Ovary (tissue), 9 donors: Measurements from ENCODE around the gene STIP1. TPM values are rescaled to one million over a fixed set of nuclear protein-coding genes. Genes with fewer than 3 reads are reported as not detected.

Experiments used
- DNase-seq, 5 donors: peaks; one replicate each; pipeline ENCODE4 v3.0.0-alpha.2; 2019 to 2020
- H3K27ac ChIP-seq, 2 donors: fragments of 200-600 bp; one replicate each; pipeline versions ENCODE4 v1.5.1 to v1.8.0; 2019 to 2022
- H3K27me3 ChIP-seq: fragments of 200-600 bp; one replicate; pipeline ENCODE4 v1.8.0; 2022
- H3K36me3 ChIP-seq: fragments of 200-600 bp; sonication (generic); one replicate; pipeline ENCODE4 v1.5.1; 2019
- H3K4me1 ChIP-seq: one replicate; pipeline ENCODE4 v1.8.1; 2013; ENCODE audit warnings: mild to moderate bottlenecking, moderate library complexity; ENCODE audit not compliant: insufficient read depth
- H3K4me3 ChIP-seq: fragments of 200-600 bp; sonication (generic); one replicate; pipeline ENCODE4 v1.5.1; 2017
- H3K9me3 ChIP-seq, 2 donors: fragments of 200-600 bp in 1 of 2; sonication (generic) in 1 of 2; one replicate each; pipeline versions ENCODE4 v1.5.1 to v1.8.1; 2013 to 2019; ENCODE audit warnings: mild to moderate bottlenecking in 1 of 2, moderate library complexity in 1 of 2
- EP300 ChIP-seq: sonication (generic); formaldehyde crosslinking; IDR thresholded peaks from one replicate; pipeline ENCODE4 v1.6.1; 2017; ENCODE audit warnings: antibody characterized with exemption
- POLR2A ChIP-seq: fragments of 450-650 bp; IDR thresholded peaks from one replicate; pipeline ENCODE4 v1.6.1; 2017; ENCODE audit warnings: antibody characterized with exemption, mild to moderate bottlenecking, moderate library complexity
- WGBS, 3 donors: extraction: QIAGEN DNeasy Blood & Tissue Kit in 1 of 3; methylation state at CpG; one replicate each; pipeline versions ENCODE4 v1.1.5 to v1.1.7; 2013 to 2017; 5-methylcytosine and 5-hydroxymethylcytosine counted together
- intact Hi-C, 4 donors: fragments of 100-400 bp; cut with DNase I; formaldehyde crosslinking; loops; one replicate each; pipeline versions ENCODE4 v1.11.0 to v1.15.1; 2022 to 2023
- polyA plus RNA-seq, 2 donors: library from polyadenylated mRNA; stranded (reverse); fragments of 200-250 nt in 1 of 2; fragments of 350-450 nt in 1 of 2; fragmentation: Illumina TruSeq in 1 of 2; extraction: RNeasy Lipid Tissue Mini Kit (QIAGEN cat#74804) in 1 of 2; gene quantifications; one replicate each; pipeline ENCODE4 v1.2.3, GENCODE V29; 2013 to 2014
- total RNA-seq, 7 donors: library from RNA; depleted of rRNA in 2 of 7; stranded (reverse); fragments of >200 nt in 2 of 7; fragmentation: NEBNext Ultra II Directional in 3 of 7; extraction: Animal tissue kit (Norgen Biotek cat#: 25700) in 3 of 7; gene quantifications; one replicate each; pipeline versions ENCODE4 v1.1.0 to v1.2.4, GENCODE V29; 2016 to 2023
- TF ChIP-seq, protein P1 (sequence below), 3 donors: fragments of 450-650 bp in 2 of 3; fragments of 200-600 bp in 1 of 3; IDR thresholded peaks; one replicate each; pipeline versions ENCODE4 v1.5.1 to v1.8.0; 2016 to 2022; ENCODE audit warnings: antibody characterized with exemption in 3 of 3, mild to moderate bottlenecking in 1 of 3
- donor health status: DM: no; HTN: no; CAD: no; lungs with moderate emphysema.
- donor health status: DM: no; HTN: no; CAD: no.
- donor health status: Bipolar disorder and iron deficiency.
- donor health status: DM: yes; HTN: yes; CAD: no.
- donor health status: DM: no; HTN: no; CAD: no.
- donor health status: DM: yes; HTN: yes; CAD: no.

Gene STIP1
- total and polyA plus RNA-seq, 9 donors: 48.4 to 238 (median 111) TPM

DNA sequence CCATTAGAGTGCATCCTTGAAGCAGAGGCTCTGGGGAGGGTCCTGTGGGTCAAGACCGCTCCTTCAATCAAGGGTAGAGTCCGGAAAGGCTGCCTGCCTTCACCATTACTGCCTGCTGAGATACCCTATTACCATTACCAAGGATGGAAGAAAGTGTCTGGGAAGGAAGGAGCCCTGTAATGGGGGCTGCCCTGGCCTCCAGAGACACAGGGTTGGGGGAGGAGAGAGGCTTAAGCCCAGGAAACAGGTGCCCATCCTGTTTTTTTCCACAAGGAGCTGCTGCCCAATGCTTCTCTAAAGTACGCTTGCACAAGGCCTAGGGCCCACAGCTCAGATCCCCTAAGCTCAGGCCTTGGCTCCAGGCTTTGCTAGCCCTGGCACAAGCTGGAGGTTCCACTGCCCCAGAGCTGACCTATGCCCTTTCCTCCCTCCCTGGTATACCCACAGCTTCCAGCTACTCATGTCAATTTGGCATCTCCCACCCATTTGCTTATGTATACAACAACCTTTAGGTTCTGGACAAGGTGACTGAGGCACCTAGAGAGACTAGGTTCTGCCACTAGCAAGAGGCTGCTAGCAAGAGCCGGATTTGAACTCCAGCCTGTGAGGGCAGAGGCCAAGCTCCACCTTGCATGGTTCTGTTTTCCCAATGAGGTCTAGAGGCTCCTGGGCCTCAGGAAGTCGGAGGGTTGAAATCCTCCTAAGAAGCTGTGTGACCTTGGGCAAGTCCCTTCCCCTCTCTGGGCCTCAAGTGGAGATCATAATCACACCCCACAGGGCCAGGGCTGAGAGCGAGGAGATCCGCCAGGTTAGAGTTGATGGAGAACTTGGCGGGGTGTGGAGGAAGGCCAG, 63.8 kb downstream of the STIP1 start:
- TF ChIP-seq EP300 (no peak), POLR2A (no peak)
- TF ChIP-seq, protein P1, sequence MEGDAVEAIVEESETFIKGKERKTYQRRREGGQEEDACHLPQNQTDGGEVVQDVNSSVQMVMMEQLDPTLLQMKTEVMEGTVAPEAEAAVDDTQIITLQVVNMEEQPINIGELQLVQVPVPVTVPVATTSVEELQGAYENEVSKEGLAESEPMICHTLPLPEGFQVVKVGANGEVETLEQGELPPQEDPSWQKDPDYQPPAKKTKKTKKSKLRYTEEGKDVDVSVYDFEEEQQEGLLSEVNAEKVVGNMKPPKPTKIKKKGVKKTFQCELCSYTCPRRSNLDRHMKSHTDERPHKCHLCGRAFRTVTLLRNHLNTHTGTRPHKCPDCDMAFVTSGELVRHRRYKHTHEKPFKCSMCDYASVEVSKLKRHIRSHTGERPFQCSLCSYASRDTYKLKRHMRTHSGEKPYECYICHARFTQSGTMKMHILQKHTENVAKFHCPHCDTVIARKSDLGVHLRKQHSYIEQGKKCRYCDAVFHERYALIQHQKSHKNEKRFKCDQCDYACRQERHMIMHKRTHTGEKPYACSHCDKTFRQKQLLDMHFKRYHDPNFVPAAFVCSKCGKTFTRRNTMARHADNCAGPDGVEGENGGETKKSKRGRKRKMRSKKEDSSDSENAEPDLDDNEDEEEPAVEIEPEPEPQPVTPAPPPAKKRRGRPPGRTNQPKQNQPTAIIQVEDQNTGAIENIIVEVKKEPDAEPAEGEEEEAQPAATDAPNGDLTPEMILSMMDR (IDR thresholded peaks at IDR 0.05): no peak
- no peaks in the 10 kb centered on the region for H3K27me3 ChIP-seq
- intact Hi-C loops: loop anchor here in 1 of 4 donors (5.0 kb wide), 1 partner anchor 47 kb away; no protein-coding TSS in a partner anchor
- no peak overlapping the region for H3K27ac ChIP-seq
- H3K9me3 ChIP-seq: no peaks in the 10 kb centered on the region
- no peak overlapping the region for H3K4me3 ChIP-seq
- H3K4me1 ChIP-seq: peaks cover 15% of the 10 kb centered on the region
- H3K36me3 ChIP-seq: no peaks in the 10 kb centered on the region
- WGBS, 3 donors: 84 to 86% (median 85%) methylated on average over 8 of the region's 8 CpGs
- DNase-seq: no peak

DNA sequence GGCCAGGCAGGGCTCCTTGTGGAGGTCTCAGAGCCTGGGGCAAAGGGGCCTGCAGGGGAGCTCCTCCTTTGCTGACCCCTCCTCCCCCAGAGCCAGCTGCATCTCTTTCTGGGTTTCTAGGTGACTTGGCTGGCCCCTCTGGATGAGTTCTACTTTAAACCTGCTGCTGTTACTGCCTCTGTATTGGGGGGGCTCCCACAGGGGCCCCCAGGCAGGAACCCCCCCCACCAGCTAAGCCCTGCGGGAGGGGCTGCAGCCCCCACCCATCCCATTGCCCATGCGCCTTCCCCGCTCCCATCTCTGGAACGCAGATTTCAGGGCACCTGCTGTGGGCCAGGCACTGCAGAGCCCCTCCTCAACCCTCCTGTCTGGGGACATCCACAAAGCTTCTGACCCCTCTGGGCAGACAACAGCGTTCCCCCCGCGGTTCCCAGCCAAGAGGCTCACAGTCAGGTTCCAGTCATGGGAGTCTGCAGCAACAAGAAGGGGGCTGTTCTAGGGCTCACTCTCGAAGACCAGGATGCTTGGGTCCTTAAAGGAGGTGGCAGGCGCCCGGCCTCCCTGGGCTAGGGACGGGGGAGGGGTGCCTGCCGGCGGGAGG, 64.5 kb downstream of the STIP1 start:
- H3K27ac ChIP-seq: peak overlapping the region in 1 of 2 donors; percentile 35
- H3K4me3 ChIP-seq: peak overlapping the region; percentile 64
- DNase-seq: no peak

DNA sequence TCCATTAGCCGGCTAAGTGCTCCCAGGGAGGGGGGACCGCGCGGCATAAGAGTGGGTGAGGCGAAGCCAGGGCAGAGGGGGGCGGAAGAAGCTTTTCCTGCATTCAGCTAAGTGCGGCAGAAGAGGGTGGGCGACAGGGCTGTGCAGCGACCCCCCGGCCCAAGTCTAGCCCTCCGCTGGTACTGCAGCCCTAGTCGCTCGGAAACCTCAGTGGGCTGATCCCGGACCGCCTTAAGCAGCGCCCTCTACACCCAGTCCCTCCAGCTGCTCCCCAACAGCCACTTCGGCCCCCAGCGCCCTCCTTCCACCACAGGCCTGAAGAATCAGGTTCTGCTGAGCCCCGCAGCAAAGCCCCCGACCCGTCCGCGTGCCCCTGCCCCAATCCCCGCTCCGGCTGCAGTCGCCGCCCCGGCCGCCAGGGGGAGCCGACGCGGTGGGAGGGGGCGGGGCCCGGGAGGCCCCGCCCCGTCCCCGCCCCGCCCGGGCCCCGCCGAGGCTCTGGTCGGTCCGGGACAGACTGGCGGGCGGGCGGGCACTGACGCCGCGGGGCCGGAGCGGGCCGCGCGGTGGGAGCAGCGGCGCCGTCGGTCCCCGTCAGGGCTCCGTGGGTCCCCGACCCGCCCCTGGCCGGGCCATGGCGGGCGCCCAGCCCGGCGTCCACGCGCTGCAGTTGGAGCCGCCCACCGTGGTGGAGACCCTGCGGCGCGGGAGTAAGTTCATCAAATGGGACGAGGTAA, 65.2 kb downstream of the STIP1 start, which contains the start of gene PLCB3:
Gene PLCB3 (plus strand): TSS at position 515 of the 737 bp plus-strand sequence. CDS start 120 bp downstream, at position 635.
- TF ChIP-seq POLR2A (peak; percentile 60), EP300 (no peak)
- TF ChIP-seq, protein P1 (IDR thresholded peaks at IDR 0.05): peak; percentile 61 to 91 (median 89)
- 0 to 2% (median 1%) methylated on average over 34 to 75 of the region's 75 CpGs for WGBS, 3 donors
- H3K27ac ChIP-seq: peak within 1 kb of the TSS; percentile 32 to 35
- no peaks in the 10 kb centered on the region for H3K36me3 ChIP-seq
- no peaks in the 10 kb centered on the region for H3K9me3 ChIP-seq
- H3K27me3 ChIP-seq: no peaks in the 10 kb centered on the region
- intact Hi-C loops: loop anchor here in 1 of 4 donors (5.0 kb wide), 1 partner anchor 49 kb away; no protein-coding TSS in a partner anchor
- peak within 1 kb of the TSS; percentile 64 for H3K4me3 ChIP-seq
- DNase-seq: peak in 4 of 5 donors; percentile 70 to 84 (median 78)
- peaks cover 10% of the 10 kb centered on the region for H3K4me1 ChIP-seq

More for the DNA sequence above, 64.5 kb downstream of the STIP1 start:
- 15 to 16% (median 15%) methylated on average over 12 to 13 of the region's 13 CpGs for WGBS, 3 donors
- intact Hi-C loops: loop anchor here in 1 of 4 donors (5.0 kb wide), 1 partner anchor 48 kb away; no protein-coding TSS in a partner anchor
- H3K27me3 ChIP-seq: no peaks in the 10 kb centered on the region
- H3K9me3 ChIP-seq: no peaks in the 10 kb centered on the region
- TF ChIP-seq, protein P1 (IDR thresholded peaks at IDR 0.05): no peak
- TF ChIP-seq POLR2A (no peak), EP300 (no peak)
- H3K4me1 ChIP-seq: peaks cover 15% of the 10 kb centered on the region
- H3K36me3 ChIP-seq: no peaks in the 10 kb centered on the region

DNA sequence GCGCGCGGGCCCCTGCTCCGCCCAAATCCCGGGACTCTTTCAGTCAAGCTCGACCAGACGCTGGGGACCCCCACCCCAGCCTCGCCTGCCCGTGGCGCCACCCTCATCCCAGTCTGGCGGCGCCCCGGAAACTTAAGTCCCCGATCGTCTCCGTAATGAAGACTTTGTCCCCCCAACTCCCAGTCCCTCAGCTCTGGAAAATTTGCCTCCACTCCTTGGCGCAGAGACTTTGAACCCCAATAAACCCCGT, 65.7 kb downstream of the STIP1 start:
- 0 to 1% (median 0%) methylated on average over 13 to 18 of the region's 18 CpGs for WGBS, 3 donors
- no peak for TF ChIP-seq POLR2A
- TF ChIP-seq, protein P1 (IDR thresholded peaks at IDR 0.05): no peak
- TF ChIP-seq EP300: no peak
- H3K36me3 ChIP-seq: no peaks in the 10 kb centered on the region
- no peaks in the 10 kb centered on the region for H3K27me3 ChIP-seq
- DNase-seq: no peak
- no peaks in the 10 kb centered on the region for H3K9me3 ChIP-seq
- H3K27ac ChIP-seq: peak overlapping the region; percentile 28 to 32
- intact Hi-C loops: loop anchor here in 1 of 4 donors (5.0 kb wide), 1 partner anchor 49 kb away; no protein-coding TSS in a partner anchor
- H3K4me1 ChIP-seq: peaks cover 10% of the 10 kb centered on the region
- peak overlapping the region; percentile 64 for H3K4me3 ChIP-seq
